A172 (cell line): ENCODE measurements around the gene TAGLN3. TPM values are rescaled to one million over a fixed set of nuclear protein-coding genes. Genes with fewer than 3 reads are reported as not detected.

Experiments used
- DNase-seq: peaks from one replicate; pipeline ENCODE4 v3.0.0-alpha.2; 2015; ENCODE audit warnings: low spot score
- total RNA-seq: library from RNA; depleted of rRNA; stranded (reverse); fragments of >200 nt; shearing (Covaris generic); gene quantifications from 2 replicates; pipeline ENCODE4 v1.2.3, GENCODE V29; 2014; rRNA removed

The TAGLN3 gene
- total RNA-seq, 1 experiment from 2014 or later, result not detected

- DNase-seq, result no peak
Observed at GRCh38 chr3:112048911-112049310, 50.2 kb downstream of the TAGLN3 start.

DNA sequence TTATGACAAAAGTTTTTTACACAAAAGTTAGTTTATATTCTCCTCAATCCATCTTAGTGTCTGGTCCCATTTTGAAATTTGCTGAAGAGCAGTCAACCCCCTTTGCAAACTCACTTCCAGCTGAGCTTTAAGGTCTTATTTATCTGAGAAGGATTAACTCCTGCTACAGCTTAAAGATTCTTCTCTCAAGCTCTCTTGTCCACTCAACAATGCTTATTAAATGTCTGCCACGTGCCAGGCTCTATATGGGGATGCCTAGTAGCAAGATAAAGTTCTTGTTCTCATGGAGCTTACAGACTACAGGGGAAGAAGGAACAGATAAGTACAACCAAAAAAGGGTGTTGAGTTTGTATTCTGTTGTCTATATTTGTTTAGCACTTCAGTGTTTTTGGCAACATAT, 54.5 kb downstream of the TAGLN3 start:
- DNase-seq, result no peak

DNA sequence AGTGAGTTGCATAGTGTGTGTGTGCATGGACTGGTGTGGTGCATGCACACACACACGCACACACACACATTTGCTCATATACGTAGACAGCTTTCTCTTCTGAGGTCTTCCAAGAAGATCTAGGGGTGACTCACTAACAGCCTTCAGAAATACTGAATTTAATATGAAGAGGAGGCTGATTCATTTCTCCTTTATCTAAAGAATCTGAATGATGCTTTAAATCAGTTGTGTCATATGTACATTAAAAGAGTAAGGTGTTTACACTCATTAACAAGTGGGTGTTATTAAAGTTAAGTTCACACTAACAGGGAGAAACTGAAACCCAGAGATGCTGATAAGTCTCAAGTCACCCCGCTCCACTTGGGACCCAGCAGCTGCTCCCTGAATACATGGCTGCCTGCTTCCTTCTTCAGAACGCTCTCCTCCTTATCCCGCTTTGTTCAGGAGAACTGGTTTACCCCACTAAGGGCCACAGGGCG, 57.8 kb downstream of the TAGLN3 start:
- DNase-seq, result peak; percentile 70

- no peak for DNase-seq
Observed at GRCh38 chr3:112059497-112059896, 60.8 kb downstream of the TAGLN3 start.

DNA sequence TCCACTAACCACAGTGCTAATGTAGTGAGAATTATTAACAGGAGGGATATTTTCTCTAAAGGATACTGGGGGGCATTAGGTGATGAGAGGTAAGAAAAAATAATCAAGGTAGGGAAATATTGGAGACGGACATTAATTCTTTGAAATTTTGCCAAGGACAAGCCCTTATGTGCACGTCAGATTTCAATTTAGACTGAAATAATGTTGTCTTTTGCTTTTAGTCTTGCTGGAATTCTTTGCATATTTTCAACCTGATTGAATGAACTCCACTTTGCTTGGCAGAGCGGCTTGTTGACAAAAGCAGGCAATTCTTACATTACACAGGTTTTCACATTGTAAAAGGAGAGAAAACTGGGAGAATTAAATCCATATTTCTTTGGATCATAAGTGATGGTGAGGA, 62.4 kb downstream of the TAGLN3 start:
- DNase-seq, result peak; percentile 35

Other genes starting within 250 kb of the TAGLN3 start
- 99.5 and 115 TPM in 2 replicates for gene PHLDB2, start 139.7 kb upstream of the TAGLN3 start, total RNA-seq
- gene ABHD10, start 19.9 kb upstream of the TAGLN3 start, total RNA-seq, result 71.4 and 91.0 TPM in 2 replicates
- gene TMPRSS7, start 35.8 kb downstream of the TAGLN3 start, total RNA-seq, result 0.16 TPM in 1 of 2 replicates, not detected in the other
- 8.7 and 9.4 TPM in 2 replicates for gene C3orf52, start 87.5 kb downstream of the TAGLN3 start, total RNA-seq
- gene GCSAM, start 134.3 kb downstream of the TAGLN3 start, total RNA-seq, result not detected in 2 replicates